ENCODE results near the gene IL16.
"Not testable (repeated sequence)": the region's sequence is repeated elsewhere in the genome, so short reads cannot be mapped to it uniquely, and the experiment has no call there.

The IL16 gene

GRCh38 chr15:81195339-81195864 is 1.3 kb upstream of the IL16 start:
- no peak for DNase-seq
- in situ Hi-C loops (cut with HindIII; ENCODE audit: low pct_ligation_motif_present, low pct_unique_long_range_greater_than_20kb, low sequenced_read_pairs): no loop called here

- in situ Hi-C loops (cut with HindIII; ENCODE audit: low pct_ligation_motif_present, low pct_unique_long_range_greater_than_20kb, low sequenced_read_pairs): no loop called here
Measured at GRCh38 chr15:81197255-81197630, 564 bp downstream of the IL16 start.

GRCh38 chr15:81197688-81198281 is 1.1 kb downstream of the IL16 start:
- in situ Hi-C loops (cut with HindIII; ENCODE audit: low pct_ligation_motif_present, low pct_unique_long_range_greater_than_20kb, low sequenced_read_pairs): no loop called here
- DNase-seq: no peak

More at GRCh38 chr15:81197255-81197630, 564 bp downstream of the IL16 start:
- DNase-seq: no peak

- no peak for DNase-seq
- in situ Hi-C loops (cut with HindIII; ENCODE audit: low pct_ligation_motif_present, low pct_unique_long_range_greater_than_20kb, low sequenced_read_pairs): no loop called here
Measured at GRCh38 chr15:81199031-81199779, 2.5 kb downstream of the IL16 start.

- DNase-seq: no peak
- in situ Hi-C loops (cut with HindIII; ENCODE audit: low pct_ligation_motif_present, low pct_unique_long_range_greater_than_20kb, low sequenced_read_pairs): no loop called here
Measured at GRCh38 chr15:81206018-81206417, 9.3 kb downstream of the IL16 start.

GRCh38 chr15:81207987-81208386 is 11.3 kb downstream of the IL16 start:
- not testable (repeated sequence) for DNase-seq

GRCh38 chr15:81209635-81210034 is 13.0 kb downstream of the IL16 start:
- in situ Hi-C loops (cut with HindIII; ENCODE audit: low pct_ligation_motif_present, low pct_unique_long_range_greater_than_20kb, low sequenced_read_pairs): no loop called here
- no peak for DNase-seq

More at GRCh38 chr15:81207987-81208386, 11.3 kb downstream of the IL16 start:
- in situ Hi-C loops (cut with HindIII; ENCODE audit: low pct_ligation_motif_present, low pct_unique_long_range_greater_than_20kb, low sequenced_read_pairs): not testable (repeated sequence)

GRCh38 chr15:81211376-81211775 is 14.7 kb downstream of the IL16 start:
- in situ Hi-C loops (cut with HindIII; ENCODE audit: low pct_ligation_motif_present, low pct_unique_long_range_greater_than_20kb, low sequenced_read_pairs): no loop called here
- no peak for DNase-seq

- in situ Hi-C loops (cut with HindIII; ENCODE audit: low pct_ligation_motif_present, low pct_unique_long_range_greater_than_20kb, low sequenced_read_pairs): no loop called here
- no peak for DNase-seq
Measured at GRCh38 chr15:81213982-81214381, 17.3 kb downstream of the IL16 start.

GRCh38 chr15:81215531-81215930 is 18.9 kb downstream of the IL16 start:
- DNase-seq: no peak
- in situ Hi-C loops (cut with HindIII; ENCODE audit: low pct_ligation_motif_present, low pct_unique_long_range_greater_than_20kb, low sequenced_read_pairs): no loop called here

- DNase-seq: no peak
- in situ Hi-C loops (cut with HindIII; ENCODE audit: low pct_ligation_motif_present, low pct_unique_long_range_greater_than_20kb, low sequenced_read_pairs): no loop called here
Measured at GRCh38 chr15:81215983-81216382, 19.3 kb downstream of the IL16 start.

- DNase-seq: no peak
- in situ Hi-C loops (cut with HindIII; ENCODE audit: low pct_ligation_motif_present, low pct_unique_long_range_greater_than_20kb, low sequenced_read_pairs): no loop called here
Measured at GRCh38 chr15:81216422-81216821, 19.7 kb downstream of the IL16 start.

GRCh38 chr15:81221449-81221848 is 24.8 kb downstream of the IL16 start:
- DNase-seq: no peak
- in situ Hi-C loops (cut with HindIII; ENCODE audit: low pct_ligation_motif_present, low pct_unique_long_range_greater_than_20kb, low sequenced_read_pairs): no loop called here

- in situ Hi-C loops (cut with HindIII; ENCODE audit: low pct_ligation_motif_present, low pct_unique_long_range_greater_than_20kb, low sequenced_read_pairs): no loop called here
- no peak for DNase-seq
Measured at GRCh38 chr15:81222007-81222406, 25.3 kb downstream of the IL16 start.

GRCh38 chr15:81223346-81223971 is 26.8 kb downstream of the IL16 start:
- DNase-seq: no peak

GRCh38 chr15:81224232-81224631 is 27.6 kb downstream of the IL16 start:
- DNase-seq: no peak
- in situ Hi-C loops (cut with HindIII; ENCODE audit: low pct_ligation_motif_present, low pct_unique_long_range_greater_than_20kb, low sequenced_read_pairs): no loop called here

More at GRCh38 chr15:81223346-81223971, 26.8 kb downstream of the IL16 start:
- in situ Hi-C loops (cut with HindIII; ENCODE audit: low pct_ligation_motif_present, low pct_unique_long_range_greater_than_20kb, low sequenced_read_pairs): no loop called here

- in situ Hi-C loops (cut with HindIII; ENCODE audit: low pct_ligation_motif_present, low pct_unique_long_range_greater_than_20kb, low sequenced_read_pairs): no loop called here
- DNase-seq: no peak
Measured at GRCh38 chr15:81225161-81225671, 28.5 kb downstream of the IL16 start.

- in situ Hi-C loops (cut with HindIII; ENCODE audit: low pct_ligation_motif_present, low pct_unique_long_range_greater_than_20kb, low sequenced_read_pairs): no loop called here
- no peak for DNase-seq
Measured at GRCh38 chr15:81227716-81228115, 31.0 kb downstream of the IL16 start.

GRCh38 chr15:81229586-81229985 is 32.9 kb downstream of the IL16 start:
- no peak for DNase-seq
- in situ Hi-C loops (cut with HindIII; ENCODE audit: low pct_ligation_motif_present, low pct_unique_long_range_greater_than_20kb, low sequenced_read_pairs): no loop called here
